ENCODE results near the gene RASAL2. TPM values are rescaled to one million over a fixed set of nuclear protein-coding genes. Genes with fewer than 3 reads are reported as not detected.
"Not testable (repeated sequence)": the region's sequence is repeated elsewhere in the genome, so short reads cannot be mapped to it uniquely, and the experiment has no call there.

RASAL2 gene
- total and polyA plus RNA-seq, 4 donors, result 1.9 to 37.3 (median 22.2) TPM

GRCh38 chr1:178345807-178346206 is 251.9 kb downstream of the RASAL2 start:
- Histone ChIP-seq H3K9me3 (ENCODE audit: control insufficient read depth, low read length) (no peaks in the 10 kb centered on the region), H3K27me3 (ENCODE audit: control insufficient read depth in 1 of 2, insufficient read depth in 2 of 2, low read length in 1 of 2) (no peaks in the 10 kb centered on the region), H3K36me3 (ENCODE audit: control insufficient read depth in 1 of 2, insufficient read depth in 2 of 2, low read length in 1 of 2) (no peaks in the 10 kb centered on the region), H3K27ac (ENCODE audit: low read depth in 1 of 2, low read length in 2 of 2) (peak overlapping the region in 1 of 2 donors; percentile 28), H3K4me3 (ENCODE audit: low read length in 2 of 2) (no peak overlapping the region), H3K4me1 (ENCODE audit: control insufficient read depth in 1 of 2, insufficient read depth in 2 of 2, low read length in 2 of 2) (peaks cover 2 to 7% of the 10 kb centered on the region in 2 donors)
- no peak for DNase-seq
- ATAC-seq (ENCODE audit: low FRiP score), result no peak
- WGBS, 2 donors, result 88 to 91% methylated on average over 1 of the region's 1 CpG
- intact Hi-C loops (cut with DNase I), result no loop called here

DNA sequence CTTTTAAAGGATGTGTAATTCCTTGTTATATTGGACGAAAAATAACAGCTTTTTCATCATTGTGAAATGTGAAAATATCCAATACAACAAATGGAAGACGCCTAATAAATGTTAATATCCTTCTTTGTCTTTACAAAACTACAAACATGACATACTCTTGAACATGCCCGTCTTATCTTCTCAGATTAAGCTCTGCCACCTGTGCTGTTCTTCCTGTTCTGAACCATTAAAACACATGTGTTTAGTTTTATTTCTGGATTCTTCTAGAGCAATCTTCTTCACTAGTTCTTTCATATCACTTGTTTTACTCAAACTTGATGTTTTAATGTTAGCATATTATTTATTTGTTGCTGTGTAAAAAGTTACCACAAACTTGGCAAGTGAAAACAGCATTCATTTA is 255.9 kb downstream of the RASAL2 start:
- Histone ChIP-seq H3K4me3 (ENCODE audit: low read length in 2 of 2) (no peak overlapping the region), H3K4me1 (ENCODE audit: control insufficient read depth in 1 of 2, insufficient read depth in 2 of 2, low read length in 2 of 2) (peaks cover 0 to 4% of the 10 kb centered on the region in 2 donors), H3K9me3 (ENCODE audit: control insufficient read depth, low read length) (no peaks in the 10 kb centered on the region), H3K27me3 (ENCODE audit: control insufficient read depth in 1 of 2, insufficient read depth in 2 of 2, low read length in 1 of 2) (no peaks in the 10 kb centered on the region), H3K36me3 (ENCODE audit: control insufficient read depth in 1 of 2, insufficient read depth in 2 of 2, low read length in 1 of 2) (no peaks in the 10 kb centered on the region), H3K27ac (ENCODE audit: low read depth in 1 of 2, low read length in 2 of 2) (no peak overlapping the region)
- intact Hi-C loops (cut with DNase I), result no loop called here
- no peak for ATAC-seq (ENCODE audit: low FRiP score)
- no peak for DNase-seq
- WGBS, 2 donors, result 94 to 96% methylated on average over 3 of the region's 3 CpGs

DNA sequence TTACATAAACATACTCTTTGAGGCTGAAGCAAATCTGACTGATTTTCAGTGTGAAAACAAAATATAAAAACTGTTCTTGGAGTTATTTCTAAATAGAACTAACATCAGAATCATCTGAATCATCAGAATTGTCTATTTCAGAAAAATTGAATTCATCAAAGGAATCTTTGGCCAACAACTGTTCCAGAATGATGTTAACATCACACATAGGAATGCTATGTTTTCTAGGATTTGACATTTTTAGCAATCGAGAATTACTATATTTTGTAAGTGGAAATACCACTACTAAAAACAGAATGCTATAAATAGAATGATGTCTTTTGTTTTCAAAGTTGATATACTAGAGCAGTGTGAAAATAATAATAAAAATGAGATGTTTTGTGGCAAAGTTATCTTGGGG is 258.0 kb downstream of the RASAL2 start:
- 6 to 7% methylated on average over 1 of the region's 1 CpG for WGBS, 2 donors
- H3K4me3 ChIP-seq (ENCODE audit: low read length in 2 of 2); ATAC-seq (ENCODE audit: low FRiP score); H3K36me3 ChIP-seq (ENCODE audit: control insufficient read depth in 1 of 2, insufficient read depth in 2 of 2, low read length in 1 of 2); H3K27me3 ChIP-seq (ENCODE audit: control insufficient read depth in 1 of 2, insufficient read depth in 2 of 2, low read length in 1 of 2); intact Hi-C loops (cut with DNase I); H3K4me1 ChIP-seq (ENCODE audit: control insufficient read depth in 1 of 2, insufficient read depth in 2 of 2, low read length in 2 of 2); H3K27ac ChIP-seq (ENCODE audit: low read depth in 1 of 2, low read length in 2 of 2); DNase-seq; H3K9me3 ChIP-seq (ENCODE audit: control insufficient read depth, low read length): not testable (repeated sequence)

DNA sequence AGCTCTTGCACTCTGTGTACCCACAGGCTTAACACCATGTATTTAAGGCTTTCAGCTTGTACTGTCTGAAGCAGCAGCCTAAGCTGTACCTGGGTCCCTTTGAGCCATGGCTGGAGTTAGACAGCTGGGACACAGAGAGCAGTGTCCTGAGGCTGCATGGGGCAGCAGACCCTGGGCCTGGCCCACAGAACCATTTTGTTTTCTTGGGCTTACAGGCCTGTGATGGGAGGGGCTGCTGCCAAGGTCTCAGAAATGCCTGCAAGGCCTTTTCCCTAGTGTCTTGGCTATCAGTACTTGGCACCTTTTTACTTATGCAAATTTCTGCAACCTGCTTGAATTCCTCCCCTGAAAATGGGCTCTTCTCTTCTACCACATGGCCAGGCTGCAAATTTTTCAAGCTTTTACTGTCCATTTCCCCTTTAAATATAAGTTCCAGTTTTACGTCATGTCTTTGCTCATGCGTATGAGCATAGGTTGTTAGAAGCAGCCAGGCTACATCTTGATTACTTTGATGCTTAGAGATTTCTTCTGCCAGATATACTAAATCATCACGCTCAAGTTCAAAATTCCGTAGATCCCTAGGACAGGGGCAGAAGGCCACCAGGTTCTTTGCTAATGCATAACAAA is 259.0 kb downstream of the RASAL2 start:
- no peak for ATAC-seq (ENCODE audit: low FRiP score)
- intact Hi-C loops (cut with DNase I), result no loop called here
- Histone ChIP-seq H3K4me3 (ENCODE audit: low read length in 2 of 2) (no peak overlapping the region), H3K27me3 (ENCODE audit: control insufficient read depth in 1 of 2, insufficient read depth in 2 of 2, low read length in 1 of 2) (no peaks in the 10 kb centered on the region), H3K27ac (ENCODE audit: low read depth in 1 of 2, low read length in 2 of 2) (no peak overlapping the region), H3K4me1 (ENCODE audit: control insufficient read depth in 1 of 2, insufficient read depth in 2 of 2, low read length in 2 of 2) (no peaks in the 10 kb centered on the region), H3K9me3 (ENCODE audit: control insufficient read depth, low read length) (no peaks in the 10 kb centered on the region), H3K36me3 (ENCODE audit: control insufficient read depth in 1 of 2, insufficient read depth in 2 of 2, low read length in 1 of 2) (no peaks in the 10 kb centered on the region)
- no peak for DNase-seq
- 96 to 99% methylated on average over 4 of the region's 4 CpGs for WGBS, 2 donors

GRCh38 chr1:178353524-178353923 is 259.6 kb downstream of the RASAL2 start:
- Histone ChIP-seq H3K27ac (ENCODE audit: low read depth in 1 of 2, low read length in 2 of 2) (no peak overlapping the region), H3K9me3 (ENCODE audit: control insufficient read depth, low read length) (no peaks in the 10 kb centered on the region), H3K36me3 (ENCODE audit: control insufficient read depth in 1 of 2, insufficient read depth in 2 of 2, low read length in 1 of 2) (no peaks in the 10 kb centered on the region), H3K4me3 (ENCODE audit: low read length in 2 of 2) (no peak overlapping the region), H3K27me3 (ENCODE audit: control insufficient read depth in 1 of 2, insufficient read depth in 2 of 2, low read length in 1 of 2) (no peaks in the 10 kb centered on the region), H3K4me1 (ENCODE audit: control insufficient read depth in 1 of 2, insufficient read depth in 2 of 2, low read length in 2 of 2) (no peaks in the 10 kb centered on the region)
- ATAC-seq (ENCODE audit: low FRiP score), result no peak
- DNase-seq, result no peak
- 93 to 97% methylated on average over 1 of the region's 1 CpG for WGBS, 2 donors
- intact Hi-C loops (cut with DNase I), result no loop called here

GRCh38 chr1:178354816-178355215 is 260.9 kb downstream of the RASAL2 start:
- ATAC-seq (ENCODE audit: low FRiP score) (no peak), DNase-seq (no peak)
- H3K27me3 ChIP-seq (ENCODE audit: control insufficient read depth in 1 of 2, insufficient read depth in 2 of 2, low read length in 1 of 2), result no peaks in the 10 kb centered on the region
- H3K27ac ChIP-seq (ENCODE audit: low read depth in 1 of 2, low read length in 2 of 2), result no peak overlapping the region
- intact Hi-C loops (cut with DNase I), result no loop called here
- 93% methylated on average over 3 of the region's 3 CpGs for whole genome bisulfite sequencing, 2 donors
- H3K36me3 ChIP-seq (ENCODE audit: control insufficient read depth in 1 of 2, insufficient read depth in 2 of 2, low read length in 1 of 2), result no peaks in the 10 kb centered on the region
- no peak overlapping the region for H3K4me3 ChIP-seq (ENCODE audit: low read length in 2 of 2)
- H3K9me3 ChIP-seq (ENCODE audit: control insufficient read depth, low read length), result no peaks in the 10 kb centered on the region
- H3K4me1 ChIP-seq (ENCODE audit: control insufficient read depth in 1 of 2, insufficient read depth in 2 of 2, low read length in 2 of 2), result no peaks in the 10 kb centered on the region

DNA sequence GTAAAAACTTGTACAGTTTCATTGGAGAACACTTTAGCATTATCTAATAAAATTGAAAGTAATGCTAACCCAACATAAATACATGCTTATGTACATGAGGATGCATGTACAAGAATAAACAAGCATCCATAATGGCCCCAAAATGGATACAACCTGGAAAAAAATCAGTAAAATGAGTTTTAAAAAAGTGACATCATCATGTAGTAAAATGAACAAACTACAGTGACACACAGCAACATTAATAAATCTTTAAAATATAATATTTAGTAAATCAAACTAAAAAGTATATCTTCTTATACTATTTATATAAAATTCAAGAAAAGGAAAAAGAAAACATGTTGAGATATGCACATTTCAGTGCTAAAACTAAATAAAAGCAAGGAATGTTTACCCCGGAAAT is 262.4 kb downstream of the RASAL2 start:
- DNase-seq, result no peak
- no peak for ATAC-seq (ENCODE audit: low FRiP score)
- Histone ChIP-seq H3K9me3 (ENCODE audit: control insufficient read depth, low read length) (no peaks in the 10 kb centered on the region), H3K36me3 (ENCODE audit: control insufficient read depth in 1 of 2, insufficient read depth in 2 of 2, low read length in 1 of 2) (no peaks in the 10 kb centered on the region), H3K27ac (ENCODE audit: low read depth in 1 of 2, low read length in 2 of 2) (no peak overlapping the region), H3K27me3 (ENCODE audit: control insufficient read depth in 1 of 2, insufficient read depth in 2 of 2, low read length in 1 of 2) (no peaks in the 10 kb centered on the region), H3K4me1 (ENCODE audit: control insufficient read depth in 1 of 2, insufficient read depth in 2 of 2, low read length in 2 of 2) (no peaks in the 10 kb centered on the region), H3K4me3 (ENCODE audit: low read length in 2 of 2) (no peak overlapping the region)
- intact Hi-C loops (cut with DNase I), result no loop called here
- WGBS, 2 donors, result 97 to 100% methylated on average over 1 of the region's 1 CpG

DNA sequence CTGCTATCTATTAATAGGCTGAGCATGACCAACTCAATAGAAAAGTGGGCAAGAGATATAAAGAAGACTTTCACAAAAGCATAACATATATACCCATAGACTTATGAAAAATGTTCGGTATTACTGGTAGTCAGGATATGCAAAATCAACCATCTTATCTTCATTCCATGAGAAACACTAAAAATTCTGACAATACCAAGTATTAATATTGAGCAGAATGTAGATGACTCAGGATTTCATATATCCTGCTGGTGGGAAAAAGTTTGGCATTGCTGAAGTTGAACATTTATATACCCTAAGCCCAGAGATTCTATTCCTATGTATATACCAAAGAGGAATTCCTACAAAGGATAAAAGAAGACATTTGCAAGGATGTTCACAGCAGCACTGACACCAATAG is 264.6 kb downstream of the RASAL2 start:
- H3K9me3 ChIP-seq (ENCODE audit: control insufficient read depth, low read length), result no peaks in the 10 kb centered on the region
- H3K36me3 ChIP-seq (ENCODE audit: control insufficient read depth in 1 of 2, insufficient read depth in 2 of 2, low read length in 1 of 2), result no peaks in the 10 kb centered on the region
- intact Hi-C loops (cut with DNase I), result no loop called here
- DNase-seq (no peak), ATAC-seq (ENCODE audit: low FRiP score) (no peak)
- 78 to 86% methylated on average over 1 of the region's 1 CpG for WGBS, 2 donors
- no peak overlapping the region for H3K27ac ChIP-seq (ENCODE audit: low read depth in 1 of 2, low read length in 2 of 2)
- no peak overlapping the region for H3K4me3 ChIP-seq (ENCODE audit: low read length in 2 of 2)
- no peaks in the 10 kb centered on the region for H3K4me1 ChIP-seq (ENCODE audit: control insufficient read depth in 1 of 2, insufficient read depth in 2 of 2, low read length in 2 of 2)
- no peaks in the 10 kb centered on the region for H3K27me3 ChIP-seq (ENCODE audit: control insufficient read depth in 1 of 2, insufficient read depth in 2 of 2, low read length in 1 of 2)

GRCh38 chr1:178360421-178360820 is 266.5 kb downstream of the RASAL2 start:
- WGBS, 2 donors, result 89 to 93% methylated on average over 4 of the region's 4 CpGs
- intact Hi-C loops (cut with DNase I), result no loop called here
- Histone ChIP-seq H3K4me3 (ENCODE audit: low read length in 2 of 2) (no peak overlapping the region), H3K27ac (ENCODE audit: low read depth in 1 of 2, low read length in 2 of 2) (no peak overlapping the region), H3K36me3 (ENCODE audit: control insufficient read depth in 1 of 2, insufficient read depth in 2 of 2, low read length in 1 of 2) (no peaks in the 10 kb centered on the region), H3K4me1 (ENCODE audit: control insufficient read depth in 1 of 2, insufficient read depth in 2 of 2, low read length in 2 of 2) (no peaks in the 10 kb centered on the region), H3K9me3 (ENCODE audit: control insufficient read depth, low read length) (no peaks in the 10 kb centered on the region), H3K27me3 (ENCODE audit: control insufficient read depth in 1 of 2, insufficient read depth in 2 of 2, low read length in 1 of 2) (no peaks in the 10 kb centered on the region)
- DNase-seq, result no peak
- no peak for ATAC-seq (ENCODE audit: low FRiP score)
